HuH-7 (cell line): ENCODE data around the gene SLC1A4.
"Not testable (repeated sequence)": the region's sequence is repeated elsewhere in the genome, so short reads cannot be mapped to it uniquely, and the experiment has no call there.

Source experiments
- DNase-seq: peaks from one replicate; pipeline ENCODE4 v3.0.0; 2011; ENCODE audit warnings: low spot score

The SLC1A4 gene

GRCh38 chr2:65026704-65027464 is 37.7 kb downstream of the SLC1A4 start:
- DNase-seq, result no peak

- DNase-seq, result no peak
Measured at GRCh38 chr2:65027616-65028244, 38.5 kb downstream of the SLC1A4 start.

DNA sequence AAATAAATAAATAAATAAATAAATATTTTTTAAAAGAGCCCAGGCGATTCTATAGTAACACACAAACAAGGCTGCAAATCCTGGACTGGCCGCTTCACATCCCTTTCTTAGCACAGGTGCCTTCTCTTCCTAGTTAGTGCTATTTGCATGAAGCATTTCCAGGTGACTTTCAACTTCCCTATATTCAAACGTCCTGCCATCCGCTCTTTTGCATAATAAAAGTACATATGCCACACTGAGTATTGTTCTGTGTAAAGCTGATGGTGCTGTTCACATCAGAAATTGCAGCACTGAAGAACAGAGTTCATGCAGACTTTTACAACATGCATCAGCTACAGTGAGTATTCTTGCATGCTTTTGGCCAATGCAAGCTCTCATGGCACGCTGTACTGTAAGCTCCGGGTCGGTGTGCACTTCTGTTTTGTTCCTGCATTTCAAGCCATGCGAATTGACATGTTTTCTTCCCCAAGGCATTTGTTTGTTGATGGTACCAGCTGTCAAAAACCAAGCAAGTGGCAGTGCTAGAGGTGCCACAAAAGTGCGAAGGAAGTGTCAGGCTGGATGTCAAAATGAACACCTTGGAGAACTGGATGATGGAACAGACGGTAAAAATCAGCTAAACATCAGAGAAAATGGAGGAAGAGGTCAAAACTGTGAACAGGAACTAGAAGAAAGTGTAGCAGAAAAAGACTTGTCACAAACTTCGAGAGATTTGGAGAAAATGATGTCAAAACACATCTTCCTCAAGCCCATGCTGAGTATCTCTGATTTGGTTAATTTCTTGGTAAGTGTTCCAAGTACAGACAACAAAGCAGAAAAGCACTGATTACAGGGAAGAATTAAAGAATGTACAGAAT is 41.5 kb downstream of the SLC1A4 start:
- no peak for DNase-seq

- DNase-seq, result peak; percentile 72
Measured at GRCh38 chr2:65031341-65032018, 42.3 kb downstream of the SLC1A4 start.

GRCh38 chr2:65032019-65032975 is 43.1 kb downstream of the SLC1A4 start:
- no peak for DNase-seq

DNA sequence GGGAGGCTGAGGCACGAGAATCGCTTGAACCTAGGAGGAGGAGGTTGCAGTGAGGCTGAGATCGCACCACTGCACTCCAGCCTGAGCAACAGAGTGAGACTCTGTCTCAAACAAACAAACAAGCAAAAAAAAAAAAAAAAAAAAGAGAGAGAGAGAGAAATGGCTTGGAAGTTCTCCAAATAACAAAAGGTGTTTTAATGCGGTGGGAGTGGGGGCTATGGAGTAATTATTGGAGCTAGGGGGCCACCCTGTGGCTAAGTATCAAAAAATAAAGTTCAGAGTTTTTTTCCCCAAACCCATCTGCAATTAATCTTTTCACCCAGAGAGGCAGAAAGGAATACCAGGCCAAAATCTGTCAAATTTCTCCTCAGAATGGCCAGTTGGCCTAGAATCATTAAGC is 44.0 kb downstream of the SLC1A4 start:
- no peak for DNase-seq

GRCh38 chr2:65033667-65034066 is 44.5 kb downstream of the SLC1A4 start:
- not testable (repeated sequence) for DNase-seq

- no peak for DNase-seq
Measured at GRCh38 chr2:65035351-65035943, 46.2 kb downstream of the SLC1A4 start.

- no peak for DNase-seq
Measured at GRCh38 chr2:65037178-65037577, 48.0 kb downstream of the SLC1A4 start.

GRCh38 chr2:65039640-65040039 is 50.4 kb downstream of the SLC1A4 start:
- DNase-seq, result no peak

DNA sequence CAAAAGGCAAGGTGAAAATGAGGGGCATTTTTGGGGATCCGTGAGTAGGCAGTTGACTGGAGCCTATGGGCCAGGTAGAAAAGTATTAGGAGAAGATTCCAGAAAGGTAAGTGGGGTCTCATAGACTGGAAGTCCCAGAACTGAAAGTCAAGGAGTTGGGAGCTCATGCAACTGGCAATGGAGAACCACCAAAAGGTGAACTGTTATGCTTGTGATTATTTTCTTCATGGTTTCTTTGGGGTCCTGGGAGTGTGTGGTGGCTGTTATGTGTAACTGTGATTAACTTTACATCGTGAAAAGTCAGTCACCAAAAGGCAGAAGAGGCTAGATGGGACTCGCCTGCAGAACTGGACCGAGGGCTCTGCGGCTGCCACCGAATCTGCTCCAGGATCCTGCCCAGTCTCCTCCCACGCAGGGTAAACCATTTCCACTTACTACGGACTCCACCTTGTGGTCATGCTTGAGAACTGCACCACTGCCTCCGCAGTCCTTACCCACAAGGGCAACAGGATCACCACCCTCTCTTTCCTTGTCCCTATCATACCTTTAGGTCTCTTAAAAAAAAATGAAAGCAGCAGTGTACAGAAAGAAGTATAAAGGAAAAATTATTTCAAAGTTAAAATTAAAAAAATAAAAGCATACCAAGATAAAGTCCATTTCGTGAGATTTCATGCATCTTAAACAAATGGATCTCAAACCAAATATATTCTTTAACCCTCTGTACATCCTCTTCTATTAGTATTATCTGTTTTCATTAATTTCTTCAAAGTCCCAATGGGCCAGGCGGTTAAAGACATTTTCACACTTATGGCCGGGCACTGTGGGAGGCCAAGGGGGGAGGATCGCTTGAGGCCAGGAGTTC is 51.4 kb downstream of the SLC1A4 start:
- peak; percentile 77 for DNase-seq

DNA sequence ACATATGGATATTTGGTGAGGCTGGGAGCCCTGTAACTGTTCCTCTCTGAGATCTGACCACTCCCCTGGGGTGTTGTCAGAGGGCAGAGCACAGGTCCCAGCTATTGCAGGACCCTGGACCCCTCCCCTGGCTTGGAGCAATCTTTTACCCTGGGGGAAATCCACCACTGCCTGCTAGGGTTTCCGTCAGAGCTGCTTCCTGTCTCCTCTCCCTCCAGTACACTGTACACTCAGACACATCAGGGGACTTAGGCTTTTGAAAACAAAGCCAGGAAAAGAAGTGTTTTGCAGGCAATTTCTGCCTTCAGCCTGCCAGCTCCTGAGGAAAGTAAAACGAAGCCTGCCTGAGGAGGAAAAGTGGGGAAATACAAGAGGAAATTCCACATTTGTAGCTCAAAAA is 53.8 kb downstream of the SLC1A4 start:
- DNase-seq, result no peak

- no peak for DNase-seq
Measured at GRCh38 chr2:65044097-65044735, 55.0 kb downstream of the SLC1A4 start.

DNA sequence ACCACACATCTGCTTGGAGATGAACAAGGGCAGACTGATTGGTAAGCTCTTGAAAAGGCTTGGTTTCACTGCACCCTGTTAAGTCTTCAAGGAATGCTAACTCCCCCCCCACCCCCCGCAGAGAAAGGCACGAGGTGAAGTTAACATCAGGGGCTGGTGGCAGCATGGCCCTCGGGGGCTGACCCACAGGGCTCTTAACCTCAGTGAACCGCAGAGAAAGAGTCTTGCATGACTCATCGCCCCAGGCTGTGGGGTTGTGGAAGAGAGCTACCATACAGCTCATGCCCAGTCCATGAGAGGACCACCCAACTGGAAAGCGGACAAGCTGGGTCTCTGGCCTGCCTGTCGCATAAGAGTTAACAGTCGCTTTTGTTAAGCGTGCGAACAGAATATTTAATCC is 56.5 kb downstream of the SLC1A4 start:
- no peak for DNase-seq

GRCh38 chr2:65046633-65047407 is 57.6 kb downstream of the SLC1A4 start:
- DNase-seq, result no peak

- DNase-seq, result no peak
Measured at GRCh38 chr2:65049010-65049639, 59.9 kb downstream of the SLC1A4 start.

GRCh38 chr2:65050931-65051330 is 61.7 kb downstream of the SLC1A4 start:
- DNase-seq, result no peak

DNA sequence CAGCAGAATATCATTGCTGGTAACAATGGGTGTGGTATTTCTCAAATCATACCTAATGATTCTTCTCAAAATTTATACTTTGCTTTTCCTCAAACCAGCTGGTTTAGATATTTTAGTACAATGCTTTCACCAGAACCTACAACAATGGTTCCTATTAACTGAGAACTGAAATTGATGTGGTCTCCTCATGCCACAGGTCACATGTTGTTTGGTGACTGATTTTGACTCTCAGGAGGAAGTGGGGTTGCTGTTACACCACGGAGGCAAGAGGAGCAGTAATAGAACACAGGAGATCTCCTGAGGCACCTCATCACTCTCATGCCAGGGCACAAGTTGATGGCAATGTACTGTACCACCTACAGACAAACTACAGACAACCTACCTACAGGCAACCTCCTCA is 64.0 kb downstream of the SLC1A4 start:
- no peak for DNase-seq
